ENCODE data around the gene IL1RL1.

The IL1RL1 gene

DNA sequence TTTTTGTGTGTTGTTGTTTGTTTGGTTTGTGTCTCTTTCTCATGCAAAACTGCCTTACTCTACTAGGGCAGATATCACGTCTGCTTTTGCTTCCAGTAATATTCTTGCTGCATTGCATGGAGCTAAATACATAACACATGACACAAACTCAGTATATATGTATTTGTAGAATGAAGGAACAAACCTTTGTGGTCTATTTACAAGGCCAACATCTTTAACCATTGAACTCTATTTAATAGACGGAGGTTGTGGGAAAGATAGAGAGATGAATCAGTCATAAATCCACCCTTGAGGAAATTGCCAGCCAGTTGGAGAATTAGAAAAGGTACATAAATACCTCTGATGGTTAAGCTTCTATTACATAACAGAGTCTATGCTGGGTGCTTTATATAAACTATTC, 26.0 kb upstream of the IL1RL1 start:
- Mint-ChIP-seq H3K4me3 (no peak overlapping the region), H3K36me3 (ENCODE audit: low read depth) (no peaks in the 10 kb centered on the region), H3K9me3 (no peaks in the 10 kb centered on the region), H3K4me1 (no peaks in the 10 kb centered on the region), H3K27me3 (ENCODE audit: low read depth, poor library complexity) (no peaks in the 10 kb centered on the region), H3K27ac (no peak overlapping the region)
- TF ChIP-seq, protein P1, sequence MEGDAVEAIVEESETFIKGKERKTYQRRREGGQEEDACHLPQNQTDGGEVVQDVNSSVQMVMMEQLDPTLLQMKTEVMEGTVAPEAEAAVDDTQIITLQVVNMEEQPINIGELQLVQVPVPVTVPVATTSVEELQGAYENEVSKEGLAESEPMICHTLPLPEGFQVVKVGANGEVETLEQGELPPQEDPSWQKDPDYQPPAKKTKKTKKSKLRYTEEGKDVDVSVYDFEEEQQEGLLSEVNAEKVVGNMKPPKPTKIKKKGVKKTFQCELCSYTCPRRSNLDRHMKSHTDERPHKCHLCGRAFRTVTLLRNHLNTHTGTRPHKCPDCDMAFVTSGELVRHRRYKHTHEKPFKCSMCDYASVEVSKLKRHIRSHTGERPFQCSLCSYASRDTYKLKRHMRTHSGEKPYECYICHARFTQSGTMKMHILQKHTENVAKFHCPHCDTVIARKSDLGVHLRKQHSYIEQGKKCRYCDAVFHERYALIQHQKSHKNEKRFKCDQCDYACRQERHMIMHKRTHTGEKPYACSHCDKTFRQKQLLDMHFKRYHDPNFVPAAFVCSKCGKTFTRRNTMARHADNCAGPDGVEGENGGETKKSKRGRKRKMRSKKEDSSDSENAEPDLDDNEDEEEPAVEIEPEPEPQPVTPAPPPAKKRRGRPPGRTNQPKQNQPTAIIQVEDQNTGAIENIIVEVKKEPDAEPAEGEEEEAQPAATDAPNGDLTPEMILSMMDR (IDR thresholded peaks at IDR 0.05) = no peak
- no peak for DNase-seq

DNA sequence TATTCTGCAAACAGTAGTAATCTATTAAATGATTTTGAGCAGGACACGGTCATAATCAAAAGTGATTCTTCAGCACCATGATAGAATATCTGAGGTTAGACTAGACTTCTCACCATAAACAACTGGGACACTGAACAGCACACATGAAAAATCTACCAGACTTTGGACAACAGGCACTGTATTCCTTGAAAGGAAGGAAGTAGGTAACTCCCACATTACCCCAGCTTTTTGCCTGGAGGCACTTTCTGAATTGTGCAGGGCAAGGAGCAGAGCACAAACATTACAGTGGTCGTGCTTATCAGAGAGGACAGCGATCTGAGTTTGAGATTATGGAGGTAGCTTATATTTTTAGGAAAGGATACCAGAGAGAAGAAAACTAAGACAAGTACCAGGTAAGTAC, 25.3 kb upstream of the IL1RL1 start:
- DNase-seq = no peak
- TF ChIP-seq, protein P1 (IDR thresholded peaks at IDR 0.05) = no peak
- Mint-ChIP-seq H3K9me3 (no peaks in the 10 kb centered on the region), H3K27ac (no peak overlapping the region), H3K4me3 (no peak overlapping the region), H3K4me1 (no peaks in the 10 kb centered on the region), H3K27me3 (ENCODE audit: low read depth, poor library complexity) (peaks cover 3% of the 10 kb centered on the region), H3K36me3 (ENCODE audit: low read depth) (no peaks in the 10 kb centered on the region)

DNA sequence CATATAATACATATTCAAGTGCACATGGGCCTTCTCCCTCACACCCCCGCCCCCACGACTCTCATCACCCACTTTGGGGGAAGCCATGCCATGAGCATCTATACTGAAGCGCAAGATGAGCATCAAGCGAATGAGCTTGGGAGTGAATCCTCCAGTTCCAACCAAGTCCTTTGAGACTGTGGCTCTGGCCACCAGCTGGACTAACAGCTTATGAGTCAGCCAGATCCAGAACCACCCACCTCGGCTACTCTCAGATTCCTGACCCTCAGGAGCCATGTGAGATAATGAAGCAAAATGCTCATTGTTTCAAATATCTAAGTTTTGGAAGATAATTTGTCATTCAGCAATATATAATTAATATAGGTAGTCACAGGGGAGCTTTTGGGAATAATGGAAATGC, 22.2 kb upstream of the IL1RL1 start:
- Mint-ChIP-seq H3K36me3 (ENCODE audit: low read depth) (no peaks in the 10 kb centered on the region), H3K27me3 (ENCODE audit: low read depth, poor library complexity) (peaks cover 13% of the 10 kb centered on the region), H3K4me1 (no peaks in the 10 kb centered on the region), H3K27ac (no peak overlapping the region), H3K4me3 (no peak overlapping the region), H3K9me3 (no peaks in the 10 kb centered on the region)
- DNase-seq = no peak
- TF ChIP-seq, protein P1 (IDR thresholded peaks at IDR 0.05) = no peak

DNA sequence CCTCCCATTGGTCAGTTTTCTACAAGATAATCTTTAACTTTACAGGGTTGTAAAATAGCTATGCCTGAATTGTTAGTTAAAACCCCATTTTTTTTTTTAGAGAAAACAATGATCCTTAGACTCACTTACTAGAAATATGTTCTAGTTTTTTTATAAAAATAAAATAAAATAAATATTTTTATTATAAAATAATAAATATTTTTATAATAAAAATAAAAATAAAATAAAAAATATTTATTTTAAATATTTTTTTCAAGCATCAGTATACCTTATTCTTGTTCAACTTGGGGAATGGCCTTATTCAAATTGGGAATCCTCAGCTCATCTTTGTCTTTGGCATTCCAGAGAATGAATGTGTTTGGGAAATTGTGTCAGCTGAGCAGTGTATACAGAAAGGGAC, 20.8 kb upstream of the IL1RL1 start:
- no peaks in the 10 kb centered on the region for H3K4me1 Mint-ChIP-seq
- no peaks in the 10 kb centered on the region for H3K9me3 Mint-ChIP-seq
- TF ChIP-seq, protein P1 (IDR thresholded peaks at IDR 0.05) = no peak
- DNase-seq = no peak
- peaks cover 20% of the 10 kb centered on the region for H3K27me3 Mint-ChIP-seq (ENCODE audit: low read depth, poor library complexity)
- no peak overlapping the region for H3K27ac Mint-ChIP-seq
- no peaks in the 10 kb centered on the region for H3K36me3 Mint-ChIP-seq (ENCODE audit: low read depth)
- H3K4me3 Mint-ChIP-seq = no peak overlapping the region

DNA sequence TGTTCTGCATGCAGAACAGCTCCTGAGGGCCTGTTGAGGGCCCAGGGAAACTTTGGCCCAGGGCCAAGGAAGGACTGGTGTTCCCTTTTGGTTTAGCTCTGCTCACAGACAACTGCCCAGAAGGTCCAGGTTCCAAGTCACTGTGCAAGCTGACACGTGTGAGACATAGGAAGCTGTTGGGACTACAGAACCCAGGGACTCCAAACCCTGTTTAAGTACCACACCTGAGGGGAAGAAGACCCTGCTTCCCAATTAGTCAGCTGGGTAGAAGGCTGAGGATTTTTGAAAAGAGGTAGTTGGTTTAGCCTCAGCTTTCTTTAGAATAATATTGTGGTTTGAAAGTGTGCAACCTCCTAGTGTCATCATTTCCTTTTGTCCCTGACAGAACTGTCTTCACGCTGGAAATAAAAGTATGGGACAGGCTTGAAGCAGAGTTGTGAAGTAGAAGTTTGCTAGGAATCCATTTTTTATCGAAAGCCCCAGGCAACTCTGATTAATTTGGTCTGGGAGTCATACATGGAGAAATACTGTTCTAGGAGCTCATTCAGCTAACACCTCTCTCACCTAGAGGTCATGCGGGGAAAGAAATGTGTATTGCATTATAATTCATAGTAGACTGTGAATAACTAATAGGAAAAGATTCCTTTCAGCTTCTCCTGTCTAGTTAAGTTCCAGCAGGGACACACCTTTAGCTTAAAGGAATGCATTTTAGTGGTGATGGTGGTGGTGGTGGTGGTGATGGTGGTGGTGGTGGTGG, 19.9 kb upstream of the IL1RL1 start:
- DNase-seq = no peak
- H3K4me3 Mint-ChIP-seq = no peak overlapping the region

More for the DNA sequence above, 19.9 kb upstream of the IL1RL1 start:
- H3K9me3 Mint-ChIP-seq = no peaks in the 10 kb centered on the region
- TF ChIP-seq, protein P1 (IDR thresholded peaks at IDR 0.05) = no peak
- H3K36me3 Mint-ChIP-seq (ENCODE audit: low read depth) = no peaks in the 10 kb centered on the region
- no peaks in the 10 kb centered on the region for H3K4me1 Mint-ChIP-seq
- peaks cover 20% of the 10 kb centered on the region for H3K27me3 Mint-ChIP-seq (ENCODE audit: low read depth, poor library complexity)
- H3K27ac Mint-ChIP-seq = no peak overlapping the region
